Epithelial cell of prostate (primary cell): Measurements from ENCODE around the gene BTBD2.

ENCODE experiments used
- DNase-seq: peaks from one replicate; pipeline ENCODE4 v3.0.0-alpha.2; 2011; ENCODE audit warnings: low read depth, low spot score
- H3K27ac ChIP-seq: fragments of 450-650 bp; 2 replicates; pipeline ENCODE4 v1.5.1; 2017; ENCODE audit warnings: mild to moderate bottlenecking

Gene BTBD2

DNA sequence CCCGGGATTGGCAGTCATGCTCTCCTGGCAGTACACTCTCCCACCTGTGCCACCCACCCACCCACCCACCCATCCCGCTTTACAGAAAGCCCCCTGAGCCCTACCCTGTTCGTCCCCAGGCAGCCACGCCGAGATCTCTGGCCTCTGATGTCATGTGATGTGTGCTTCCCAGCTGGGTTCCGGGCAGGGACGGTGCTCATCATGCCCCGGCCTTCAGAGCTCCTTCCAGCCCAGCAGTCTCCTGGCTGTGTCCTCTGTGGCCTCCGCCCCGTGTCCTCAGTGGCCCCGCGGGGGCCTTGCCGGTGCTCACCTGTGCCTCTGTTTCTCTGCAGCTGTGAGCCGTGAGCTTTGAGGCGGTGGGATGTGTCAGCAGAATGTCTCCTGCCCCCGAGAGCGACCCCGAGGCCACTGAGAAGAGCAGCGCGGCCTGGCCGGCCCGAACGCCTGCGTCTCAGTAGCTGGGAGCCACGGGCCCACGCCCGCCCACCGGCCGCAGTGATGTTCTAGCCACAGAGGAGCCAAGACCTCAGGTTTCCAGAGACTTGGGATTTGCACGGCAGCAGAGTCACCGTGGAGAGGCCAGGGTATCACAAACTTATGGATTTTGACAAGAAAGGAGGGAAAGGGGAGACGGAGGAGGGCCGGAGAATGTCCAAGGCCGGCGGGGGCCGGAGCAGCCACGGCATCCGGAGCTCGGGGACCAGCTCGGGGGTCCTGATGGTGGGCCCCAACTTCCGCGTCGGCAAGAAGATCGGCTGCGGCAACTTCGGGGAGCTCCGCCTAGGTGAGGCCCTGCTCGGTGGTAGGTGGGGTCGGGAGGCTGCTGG, 46.1 kb downstream of the BTBD2 start:
- peak overlapping the region; percentile 46 for H3K27ac ChIP-seq
- no peak for DNase-seq

GRCh38 chr19:1968279-1969175, 47.0 kb downstream of the BTBD2 start:
- H3K27ac ChIP-seq: no peak overlapping the region

DNA sequence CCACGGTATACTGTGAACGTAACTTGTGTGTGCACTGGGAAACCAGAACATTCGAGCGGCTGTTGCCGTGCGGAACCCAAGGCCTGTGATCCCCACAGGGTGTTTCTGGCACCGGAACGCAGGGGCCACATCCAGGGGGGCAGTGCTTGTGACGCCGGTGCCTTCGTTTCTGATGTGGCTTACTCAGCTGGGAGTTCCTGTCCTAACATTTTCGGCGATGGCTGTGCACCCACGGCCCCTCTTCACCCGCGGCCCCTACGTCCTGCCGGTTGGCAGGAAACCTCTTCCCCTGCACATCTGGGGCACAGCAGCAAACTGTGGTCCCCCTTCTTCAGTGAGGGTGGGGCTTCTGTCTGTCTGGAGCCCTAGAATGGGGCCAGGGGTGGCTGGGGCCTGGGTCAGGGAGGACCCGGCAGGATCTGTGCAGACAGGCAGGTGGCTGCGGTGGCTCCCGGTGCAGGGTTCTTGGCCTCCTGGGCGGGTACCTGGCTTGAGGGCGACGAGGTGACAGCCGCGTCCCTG, 48.4 kb downstream of the BTBD2 start:
- no peak overlapping the region for H3K27ac ChIP-seq
- DNase-seq: no peak

More at GRCh38 chr19:1968279-1969175, 47.0 kb downstream of the BTBD2 start:
- DNase-seq: no peak

DNA sequence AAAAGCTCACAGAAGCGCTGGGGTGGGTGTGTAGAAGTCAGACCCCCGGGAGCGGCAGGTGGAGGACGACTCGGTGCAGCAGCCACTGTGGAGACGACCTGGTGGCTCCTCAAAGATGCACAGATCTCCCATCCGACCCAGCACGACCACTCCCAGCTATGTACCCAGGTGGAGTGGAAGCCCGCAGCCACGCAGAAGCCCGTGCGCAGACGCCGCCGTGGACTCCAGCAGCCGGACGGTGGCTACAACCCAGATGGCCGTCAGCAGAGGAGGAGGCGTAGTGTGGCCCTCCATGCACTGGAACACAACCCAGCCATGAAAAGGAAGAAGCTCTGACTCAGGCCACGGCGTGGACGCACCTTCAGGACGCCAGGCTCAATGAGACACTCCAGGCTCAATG, 52.8 kb downstream of the BTBD2 start:
- no peak overlapping the region for H3K27ac ChIP-seq
- no peak for DNase-seq

GRCh38 chr19:1961000-1961883, 54.3 kb downstream of the BTBD2 start:
- no peak for DNase-seq
- no peak overlapping the region for H3K27ac ChIP-seq

GRCh38 chr19:1959928-1960589, 55.5 kb downstream of the BTBD2 start:
- no peak for DNase-seq
- H3K27ac ChIP-seq: no peak overlapping the region

GRCh38 chr19:1957562-1958248, 57.8 kb downstream of the BTBD2 start:
- DNase-seq: no peak
- H3K27ac ChIP-seq: no peak overlapping the region

DNA sequence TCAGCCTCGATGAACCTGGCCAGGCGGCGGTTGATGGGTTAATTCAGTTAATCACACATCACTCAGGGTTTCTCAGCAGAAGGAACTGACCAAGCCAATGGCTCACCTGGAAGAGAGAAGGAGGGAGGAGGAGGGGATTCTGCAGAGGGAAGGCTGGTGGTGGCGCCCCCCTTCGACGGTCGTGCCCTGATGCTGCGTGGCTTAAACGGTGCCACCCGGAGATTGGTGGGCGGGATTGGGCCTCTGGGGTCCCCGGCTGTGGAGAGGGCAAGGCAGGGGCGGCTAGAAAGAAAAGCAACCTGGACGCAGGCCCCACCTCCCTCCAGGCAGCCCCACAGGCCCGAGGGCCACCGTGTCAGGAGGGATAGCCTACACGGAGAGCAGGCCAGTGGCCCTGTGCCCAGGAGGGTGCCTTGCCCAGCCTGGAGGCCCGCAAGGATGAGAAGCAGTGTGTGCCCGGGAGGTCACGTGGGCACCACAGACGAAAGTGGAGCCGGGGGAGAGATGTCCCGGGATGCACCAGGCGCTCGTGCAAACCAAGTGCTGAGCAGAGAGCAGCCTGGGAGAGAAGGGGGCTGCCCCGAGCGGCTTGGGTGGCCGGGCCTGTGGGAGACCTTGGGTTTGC, 58.5 kb downstream of the BTBD2 start:
- no peak for DNase-seq
- no peak overlapping the region for H3K27ac ChIP-seq

DNA sequence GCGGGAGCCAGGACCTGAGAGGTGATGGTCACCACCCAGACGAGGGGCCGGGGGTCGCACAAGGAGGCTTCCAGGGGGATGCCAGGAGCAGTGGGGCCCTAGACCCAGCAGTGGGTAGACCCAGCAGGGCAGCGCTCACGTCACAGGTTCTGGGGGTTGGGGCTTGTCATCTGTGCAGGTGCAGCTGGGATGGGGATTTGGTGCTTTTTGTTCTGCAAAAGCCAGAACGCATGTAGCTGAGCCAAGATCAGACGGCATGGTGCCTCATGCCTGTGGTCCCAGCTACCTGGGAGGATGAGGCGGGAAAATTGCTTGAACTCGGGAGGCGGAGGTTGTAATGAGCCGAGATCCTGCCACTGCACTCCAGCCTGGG, 59.4 kb downstream of the BTBD2 start:
- H3K27ac ChIP-seq: no peak overlapping the region
- DNase-seq: no peak

GRCh38 chr19:1955171-1956121, 60.1 kb downstream of the BTBD2 start:
- no peak for DNase-seq

DNA sequence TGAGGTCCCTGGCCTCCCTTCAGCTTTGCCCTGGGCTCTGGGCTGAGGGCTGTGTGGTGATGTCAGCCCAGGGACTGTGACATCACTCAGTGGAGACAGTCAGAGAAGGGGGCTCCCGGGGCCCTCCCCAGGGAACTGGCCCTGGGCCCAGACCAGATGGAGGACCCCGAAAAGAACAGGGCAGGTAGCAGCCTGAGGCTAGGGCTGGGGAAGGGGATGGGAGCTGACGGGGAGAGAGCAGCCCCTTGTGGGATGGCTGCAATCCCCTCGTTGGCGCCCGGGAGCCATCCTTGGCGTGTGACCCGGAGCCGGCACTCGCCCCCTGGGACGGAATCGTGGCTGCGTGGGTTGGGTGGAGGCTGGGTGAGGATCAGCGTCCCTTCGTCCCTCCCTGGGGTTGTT, 61.0 kb downstream of the BTBD2 start:
- no peak overlapping the region for H3K27ac ChIP-seq
- no peak for DNase-seq

More at GRCh38 chr19:1955171-1956121, 60.1 kb downstream of the BTBD2 start:
- no peak overlapping the region for H3K27ac ChIP-seq

- no peak for DNase-seq
These were observed 61.9 kb downstream of the BTBD2 start for GRCh38 chr19:1953441-1954094.

DNA sequence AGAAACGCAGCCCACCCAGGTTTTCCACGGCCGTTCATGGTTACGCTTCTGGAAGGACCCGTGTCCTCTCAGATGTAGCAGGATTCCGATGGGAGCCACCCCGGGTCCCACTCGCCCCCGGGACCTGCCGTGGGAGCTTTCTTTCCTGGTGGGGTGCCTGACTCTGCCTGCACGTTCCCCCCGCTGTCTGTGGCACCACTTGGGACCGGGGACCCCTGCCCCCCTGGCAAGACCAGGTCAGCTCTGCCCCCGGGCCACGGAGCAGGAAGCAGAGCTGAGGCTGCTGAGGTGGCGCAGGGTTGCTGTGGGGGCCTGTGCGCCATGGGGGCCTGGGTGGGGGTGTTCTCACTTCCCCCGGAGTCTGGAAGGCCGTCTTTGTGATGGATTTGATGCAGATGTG, 62.5 kb downstream of the BTBD2 start:
- DNase-seq: no peak
- no peak overlapping the region for H3K27ac ChIP-seq

More at GRCh38 chr19:1953441-1954094, 61.9 kb downstream of the BTBD2 start:
- H3K27ac ChIP-seq: no peak overlapping the region

GRCh38 chr19:1952635-1953034, 62.9 kb downstream of the BTBD2 start:
- no peak for DNase-seq
- H3K27ac ChIP-seq: no peak overlapping the region

- no peak for DNase-seq
- H3K27ac ChIP-seq: no peak overlapping the region
These were observed 64.9 kb downstream of the BTBD2 start for GRCh38 chr19:1950640-1951039.

DNA sequence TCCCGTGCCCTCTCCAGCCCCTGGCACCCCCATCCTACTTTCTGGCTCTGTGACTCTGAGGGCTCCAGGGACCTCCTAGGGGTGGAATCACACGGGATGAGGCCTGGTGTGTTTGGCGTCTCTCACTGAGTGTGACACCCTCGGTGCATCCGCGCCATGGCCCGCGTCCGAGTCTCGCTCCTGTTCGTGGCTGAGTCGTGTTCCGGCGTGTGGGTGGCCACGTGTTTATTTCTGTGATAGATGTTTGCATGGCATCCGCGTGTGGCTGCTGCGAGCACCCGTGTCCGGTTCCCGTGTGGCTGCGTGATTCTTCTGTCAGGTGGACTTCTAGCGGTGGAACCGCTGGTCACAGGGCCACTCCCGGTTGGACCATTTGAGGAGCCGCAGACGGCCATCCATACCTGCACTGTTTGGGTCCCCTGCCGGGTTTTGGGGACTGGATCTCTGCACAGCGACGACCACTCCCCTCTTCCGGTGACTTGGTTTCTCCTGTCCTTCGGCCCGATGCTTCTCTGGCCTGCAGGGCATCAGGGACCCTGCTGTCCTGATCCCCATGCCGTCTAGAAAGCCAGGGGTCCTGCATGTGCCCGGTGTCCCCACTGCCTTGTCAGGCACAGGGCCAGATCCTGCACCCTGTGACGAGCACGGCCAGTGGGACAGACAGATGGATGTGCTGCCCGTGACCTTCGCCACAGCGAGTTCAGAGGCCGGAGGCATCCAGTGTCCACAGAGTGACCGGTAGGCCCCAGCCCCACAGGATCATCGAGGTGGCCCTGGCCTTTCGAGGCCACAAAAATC, 66.0 kb downstream of the BTBD2 start:
- DNase-seq: no peak
- H3K27ac ChIP-seq: no peak overlapping the region
